ENCODE data around the gene NUP88.
A peak's percentile ranks its signal among the peaks of the same experiment; 100 is the strongest.
"Not testable (repeated sequence)": the region's sequence is repeated elsewhere in the genome, so short reads cannot be mapped to it uniquely, and the experiment has no call there.

Gene NUP88

GRCh38 chr17:5419356-5419958 lies at the start of gene NUP88:
NUP88 (minus strand) TSS chr17:5419662; CDS start chr17:5419650, 12 bp downstream.
- DNase-seq (ENCODE audit: low read depth in 1 of 2, low spot score in 1 of 2): peak; percentile 90 to 93

DNA sequence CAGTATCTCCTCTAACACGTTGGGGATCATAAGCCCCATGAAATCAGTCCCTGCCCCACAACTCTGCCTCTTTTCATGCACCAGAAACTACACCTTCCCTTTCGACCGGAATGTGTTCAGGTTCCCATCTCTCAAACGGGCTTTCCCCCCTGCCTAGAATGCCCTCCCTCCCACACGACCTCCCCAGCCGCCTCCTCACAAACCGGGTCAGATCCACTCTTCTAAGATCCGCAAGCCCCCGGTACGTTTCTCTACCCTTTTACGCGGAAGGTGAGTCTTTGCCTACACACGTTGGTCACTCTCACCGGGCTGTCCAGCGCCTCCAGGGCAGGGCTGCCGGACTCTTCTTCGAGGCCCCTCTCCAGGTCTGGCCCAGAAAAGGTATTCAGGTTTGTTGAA lies 48.6 kb upstream of the NUP88 start:
- DNase-seq (ENCODE audit: low read depth in 1 of 2, low spot score in 1 of 2): no peak

DNA sequence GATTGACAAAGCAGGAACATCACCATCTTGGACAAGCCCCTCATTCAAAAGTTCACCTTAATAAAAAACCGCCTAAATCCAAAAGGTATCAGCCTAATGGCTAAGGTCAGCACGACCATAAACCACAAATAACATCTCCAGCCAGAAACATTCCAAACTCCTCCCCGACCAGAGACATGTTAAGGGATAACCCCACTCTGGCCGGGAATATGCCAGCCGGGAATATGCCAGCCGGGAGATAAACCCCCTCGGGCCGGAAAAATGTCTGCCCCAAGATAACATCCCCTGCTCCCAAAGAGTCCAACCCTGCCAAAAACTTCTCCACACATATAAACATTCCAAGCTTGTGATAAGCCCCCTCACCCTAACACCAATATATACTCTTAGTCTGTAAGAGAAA lies 48.0 kb upstream of the NUP88 start:
- DNase-seq (ENCODE audit: low read depth in 1 of 2, low spot score in 1 of 2): no peak

DNA sequence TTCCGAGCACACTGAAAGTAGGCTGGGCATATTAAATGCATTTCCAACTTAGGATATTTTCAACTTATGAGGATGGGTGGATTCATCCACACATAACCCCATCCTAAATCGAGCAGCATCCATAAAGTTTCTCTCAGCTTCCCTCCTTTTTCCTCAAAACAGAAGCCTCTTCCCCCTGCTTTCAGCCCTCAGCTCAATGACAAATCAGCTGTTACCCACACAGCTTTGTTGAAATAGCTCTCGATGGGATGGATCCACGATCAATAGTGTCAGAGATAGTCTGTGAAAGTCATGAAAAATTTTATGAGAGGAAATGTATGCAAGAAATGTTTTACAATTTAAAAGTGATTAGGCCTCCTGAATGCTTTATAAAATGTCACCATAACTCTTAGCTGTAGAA lies 46.8 kb upstream of the NUP88 start:
- DNase-seq (ENCODE audit: low read depth in 1 of 2, low spot score in 1 of 2): no peak

DNA sequence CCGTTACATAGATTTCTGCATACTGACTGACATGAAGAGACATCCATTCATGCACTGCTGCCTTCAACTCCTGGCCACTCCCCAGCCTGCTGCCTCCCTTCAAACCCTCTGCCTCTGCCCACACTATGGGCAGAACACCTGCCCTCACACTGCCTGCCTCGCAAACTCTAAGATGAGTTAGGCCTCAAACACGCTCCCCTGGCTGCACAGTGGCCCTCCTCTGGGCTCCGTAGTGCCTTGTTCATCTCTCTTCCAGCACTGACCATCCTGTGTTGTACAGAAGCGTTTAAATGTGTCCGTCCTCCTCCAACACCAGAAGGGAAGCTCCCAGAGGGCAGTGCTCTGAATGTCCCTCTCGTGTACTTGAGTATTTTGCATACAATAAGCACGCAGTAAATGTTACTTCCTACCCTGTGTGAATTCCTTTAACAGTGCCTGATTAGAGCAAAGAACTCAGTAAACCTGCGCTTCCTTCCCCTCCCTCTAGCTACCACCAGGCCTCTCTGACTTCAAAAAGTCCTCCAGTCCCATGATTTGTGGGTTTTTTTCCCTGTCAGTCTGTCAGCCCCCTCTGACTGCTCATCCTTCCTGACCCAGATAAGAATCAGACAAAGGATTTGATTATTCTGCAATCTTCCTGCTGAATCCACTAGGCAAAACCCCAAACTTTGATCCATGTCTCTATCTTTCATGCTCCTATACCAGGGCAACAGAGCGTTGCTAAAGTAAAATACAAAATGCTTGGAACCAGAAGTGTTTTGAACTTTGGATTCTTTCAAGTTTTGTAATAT lies 45.5 kb upstream of the NUP88 start:
- DNase-seq (ENCODE audit: low read depth in 1 of 2, low spot score in 1 of 2): no peak

DNA sequence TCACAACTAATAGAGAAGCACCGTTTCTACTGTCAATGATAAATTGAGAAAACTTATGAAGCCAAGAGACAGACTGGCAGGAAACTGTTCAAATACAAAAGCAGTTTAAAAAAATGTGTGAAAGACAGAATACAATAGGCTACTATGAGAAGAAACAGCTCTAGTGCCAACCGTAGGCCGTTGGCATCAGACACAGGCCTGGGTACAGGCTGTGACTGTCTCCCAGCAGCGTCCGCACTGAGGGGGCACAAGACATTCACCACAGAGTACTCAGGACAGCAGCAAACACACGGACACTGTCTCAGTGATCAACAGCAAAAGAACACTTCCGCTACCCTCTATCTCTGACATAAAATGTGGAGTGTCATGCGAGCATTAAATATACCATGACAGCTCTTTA lies 27.3 kb upstream of the NUP88 start:
- no peak for DNase-seq (ENCODE audit: low read depth in 1 of 2, low spot score in 1 of 2)

DNA sequence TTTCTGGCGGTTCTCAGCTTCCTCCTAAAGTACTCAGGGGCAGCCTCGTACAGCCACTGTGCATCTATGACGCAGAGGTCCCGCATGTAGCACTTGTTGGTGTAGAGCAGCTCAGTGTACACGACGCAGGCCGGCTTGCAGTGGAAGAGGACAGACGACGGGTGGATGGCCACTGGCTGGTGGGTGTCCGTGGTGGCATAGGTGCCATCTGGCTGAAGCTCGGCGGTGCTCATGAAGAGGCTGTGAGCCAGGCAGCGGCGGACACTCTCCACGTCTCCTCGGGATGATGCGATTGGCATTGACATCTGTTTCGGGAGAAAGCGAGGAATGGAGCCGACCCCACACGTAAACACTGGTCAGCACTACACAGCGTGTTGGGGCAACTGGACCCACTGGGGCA lies 24.7 kb upstream of the NUP88 start:
- no peak for DNase-seq (ENCODE audit: low read depth in 1 of 2, low spot score in 1 of 2)

- DNase-seq (ENCODE audit: low read depth in 1 of 2, low spot score in 1 of 2): no peak
These were observed 24.3 kb upstream of the NUP88 start for GRCh38 chr17:5443728-5444127.

DNA sequence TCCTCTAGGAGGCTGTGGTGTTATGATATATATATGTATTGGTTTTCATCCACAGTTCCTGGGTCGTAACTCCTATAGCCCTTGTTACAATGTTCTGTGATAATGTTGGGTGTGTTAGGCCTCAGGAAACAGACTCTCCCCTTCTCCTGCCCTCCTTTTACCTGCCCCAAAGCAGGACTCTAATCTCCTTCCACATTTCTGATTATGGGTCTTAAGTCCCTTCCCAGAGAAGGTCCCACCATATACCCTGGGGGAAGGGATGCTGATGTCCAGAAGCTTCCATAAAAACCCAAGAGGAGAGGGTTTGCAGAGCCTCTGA lies 19.9 kb upstream of the NUP88 start:
- DNase-seq (ENCODE audit: low read depth in 1 of 2, low spot score in 1 of 2): no peak

- peak; percentile 87 to 88 for DNase-seq (ENCODE audit: low read depth in 1 of 2, low spot score in 1 of 2)
These were observed 19.4 kb upstream of the NUP88 start, which contains the start of gene C1QBP for GRCh38 chr17:5438716-5439445. C1QBP (minus strand) TSS chr17:5439155; CDS start chr17:5439073, 82 bp downstream.

GRCh38 chr17:5437721-5438317 lies 18.4 kb upstream of the NUP88 start:
- DNase-seq (ENCODE audit: low read depth in 1 of 2, low spot score in 1 of 2): no peak

- DNase-seq (ENCODE audit: low read depth in 1 of 2, low spot score in 1 of 2): not testable (repeated sequence)
These were observed 16.4 kb upstream of the NUP88 start for GRCh38 chr17:5435781-5436315.

DNA sequence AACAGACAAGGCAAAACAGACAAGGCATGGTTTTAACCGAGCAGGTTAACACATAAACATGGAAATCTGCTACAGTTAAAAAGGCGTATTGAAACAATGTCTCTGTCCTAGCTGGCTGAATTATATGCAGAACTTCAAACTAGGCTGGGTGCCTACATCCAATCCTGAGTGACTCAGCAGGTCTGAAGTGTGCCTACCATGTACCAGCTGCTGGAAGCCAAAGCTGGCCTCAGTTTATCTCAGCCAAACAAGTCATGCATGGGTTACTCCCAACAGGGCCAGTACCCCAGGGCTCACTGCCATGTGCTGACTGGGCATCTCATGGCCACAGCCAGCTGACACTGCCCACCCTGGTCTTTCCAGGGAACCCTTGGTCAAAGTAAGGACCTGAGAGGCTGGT lies 15.5 kb upstream of the NUP88 start:
- DNase-seq (ENCODE audit: low read depth in 1 of 2, low spot score in 1 of 2): no peak

DNA sequence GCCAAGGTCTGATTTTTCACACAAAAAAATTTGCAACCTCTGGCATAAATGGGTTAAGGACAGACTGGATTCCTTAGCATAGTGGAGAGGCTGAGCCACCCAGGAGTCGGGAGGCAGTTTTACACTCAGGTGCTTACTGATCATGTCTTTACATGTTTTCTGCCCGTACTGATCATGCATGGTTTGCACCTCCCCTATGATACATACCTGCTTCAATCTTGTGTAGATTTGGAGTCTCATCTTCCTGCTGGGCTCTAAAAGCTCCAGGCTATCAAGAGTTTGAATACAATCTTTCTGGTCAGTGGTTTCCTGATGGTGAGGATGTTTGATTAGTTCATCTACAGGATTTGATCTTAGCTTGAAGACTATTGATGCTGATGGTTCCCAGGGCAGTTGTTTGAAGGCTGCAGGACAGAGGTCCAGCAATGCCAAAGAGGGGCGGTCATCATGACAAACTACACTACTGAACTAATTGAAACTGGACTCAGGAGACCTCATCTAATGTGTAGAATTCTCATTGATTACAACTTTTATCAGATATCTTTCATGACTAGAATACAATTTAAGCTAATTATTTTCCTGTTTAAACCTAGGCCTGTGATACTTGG lies 12.6 kb upstream of the NUP88 start:
- no peak for DNase-seq (ENCODE audit: low read depth in 1 of 2, low spot score in 1 of 2)

- not testable (repeated sequence) for DNase-seq (ENCODE audit: low read depth in 1 of 2, low spot score in 1 of 2)
These were observed 11.8 kb upstream of the NUP88 start for GRCh38 chr17:5431234-5431633.

DNA sequence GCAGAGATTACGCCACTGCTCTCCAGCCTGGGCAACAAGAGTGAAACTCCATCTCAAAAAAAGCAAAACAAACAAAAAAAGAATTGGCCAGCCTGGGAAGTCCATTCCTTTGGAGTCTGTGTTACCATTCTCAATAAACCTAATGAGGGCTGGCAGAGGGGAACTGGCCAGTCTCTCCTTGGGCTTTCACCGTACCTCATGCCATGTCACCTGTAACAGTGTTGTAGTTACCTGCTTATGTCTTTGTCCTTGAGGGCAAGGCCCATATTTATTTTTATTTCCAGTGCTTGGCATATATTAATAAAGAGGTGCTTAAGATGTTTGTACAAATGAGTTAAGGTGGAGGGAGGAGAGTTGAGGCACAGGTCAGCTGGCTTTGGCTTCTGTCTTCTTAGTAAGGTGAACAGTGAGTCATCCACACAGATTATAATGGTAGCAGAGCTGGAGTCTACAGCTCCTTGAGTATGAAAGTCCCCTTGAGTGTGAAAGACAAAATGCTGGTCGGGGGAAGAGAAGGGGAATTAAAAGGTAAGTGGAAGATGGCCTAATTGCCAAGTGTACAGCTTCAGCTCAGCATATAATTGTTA lies 11.0 kb upstream of the NUP88 start:
- DNase-seq (ENCODE audit: low read depth in 1 of 2, low spot score in 1 of 2): no peak

- no peak for DNase-seq (ENCODE audit: low read depth in 1 of 2, low spot score in 1 of 2)
These were observed 9.9 kb upstream of the NUP88 start for GRCh38 chr17:5429191-5429887.

DNA sequence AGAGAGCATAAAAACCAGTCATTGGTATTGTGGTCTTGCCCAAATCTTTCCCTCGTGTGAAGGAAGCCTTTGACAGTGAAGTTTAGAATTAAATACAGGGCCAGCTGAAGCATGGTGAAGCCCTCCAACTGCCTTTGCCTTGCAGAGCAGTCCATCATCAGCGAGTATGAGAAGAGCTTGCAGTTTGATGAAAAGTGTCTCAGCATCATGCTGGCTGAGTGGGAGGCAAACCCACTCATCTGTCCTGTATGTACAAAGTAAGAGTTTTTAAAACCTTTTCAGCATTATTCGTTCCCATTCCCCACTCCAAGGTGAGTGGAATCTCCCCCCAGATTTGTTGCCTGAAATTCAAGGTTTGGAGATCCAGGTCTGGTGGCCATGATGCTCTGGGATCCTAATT lies 6.4 kb upstream of the NUP88 start:
- DNase-seq (ENCODE audit: low read depth in 1 of 2, low spot score in 1 of 2): no peak

DNA sequence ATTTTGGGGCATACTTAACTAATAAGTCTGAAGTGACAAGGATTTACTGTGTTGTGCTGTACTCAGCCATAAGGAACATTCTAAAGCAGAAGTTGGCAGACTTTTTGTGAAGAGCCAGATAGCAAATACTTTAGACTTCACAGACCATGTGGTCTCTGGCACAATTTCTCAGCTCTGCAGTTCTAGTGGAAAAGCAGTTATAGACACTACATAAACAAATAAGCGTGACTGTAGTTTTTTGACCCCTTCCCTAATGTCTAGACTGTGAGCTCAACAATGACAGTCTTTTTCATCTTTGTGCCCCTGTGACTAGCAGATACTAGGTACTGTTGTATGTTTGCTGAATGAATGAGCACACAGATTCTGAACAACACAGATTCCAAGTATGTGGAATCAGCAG lies 5.4 kb upstream of the NUP88 start:
- DNase-seq (ENCODE audit: low read depth in 1 of 2, low spot score in 1 of 2): no peak

- no peak for DNase-seq (ENCODE audit: low read depth in 1 of 2, low spot score in 1 of 2)
These were observed 3.0 kb upstream of the NUP88 start for GRCh38 chr17:5422505-5422904.
